Loucy (cell line): ENCODE results near the gene SFMBT2.

ENCODE experiments used
- H2AFZ ChIP-seq: fragments of 200-600 bp; sonication (generic); 2 replicates; pipeline ENCODE4 v1.6.0; 2016; ENCODE audit warnings: antibody characterized with exemption, mild to moderate bottlenecking, low read length, moderate library complexity
- H3F3A ChIP-seq: fragments of 200-600 bp; 2 replicates; pipeline ENCODE4 v1.6.0; 2016; ENCODE audit warnings: antibody characterized with exemption, low read depth, mild to moderate bottlenecking
- H3K27me3 ChIP-seq: fragments of 200-600 bp; sonication (generic); 2 replicates; pipeline ENCODE4 v1.6.1; 2014; ENCODE audit warnings: low read length, mild to moderate bottlenecking; ENCODE audit not compliant: insufficient read depth, poor library complexity, severe bottlenecking
- H3K36me3 ChIP-seq: fragments of 200-600 bp; sonication (generic); 2 replicates; pipeline ENCODE4 v1.6.1; 2016; ENCODE audit warnings: low read length; ENCODE audit not compliant: insufficient read depth
- H3K4me1 ChIP-seq: fragments of 200-600 bp; sonication (generic); 2 replicates; pipeline ENCODE4 v1.5.1; 2014; ENCODE audit warnings: low read length, mild to moderate bottlenecking; ENCODE audit not compliant: insufficient read depth, poor library complexity, severe bottlenecking
- H3K4me2 ChIP-seq: fragments of 200-600 bp; sonication (generic); 2 replicates; pipeline ENCODE4 v1.6.0; 2014; ENCODE audit warnings: antibody characterized with exemption, low read length, low read depth, mild to moderate bottlenecking; ENCODE audit not compliant: poor library complexity, severe bottlenecking
- H3K4me3 ChIP-seq: fragments of 200-600 bp; sonication (generic); 2 replicates; pipeline ENCODE4 v1.5.1; 2014; ENCODE audit warnings: low read length, mild to moderate bottlenecking, mixed read lengths; ENCODE audit not compliant: poor library complexity, severe bottlenecking
- H3K79me2 ChIP-seq: fragments of 200-600 bp; sonication (generic); 2 replicates; pipeline ENCODE4 v1.6.1; 2014; ENCODE audit warnings: low read length; ENCODE audit not compliant: insufficient read depth
- H3K9ac ChIP-seq: fragments of 200-600 bp; sonication (generic); 2 replicates; pipeline ENCODE4 v1.6.0; 2014; ENCODE audit warnings: mild to moderate bottlenecking, low read depth, low read length, moderate library complexity; ENCODE audit not compliant: poor library complexity, severe bottlenecking
- H3K9me2 ChIP-seq: fragments of 200-600 bp; sonication (generic); replicated peaks from 2 replicates; pipeline ENCODE4 v1.6.1; 2016; ENCODE audit warnings: low read depth, low read length, mixed read lengths
- H3K9me3 ChIP-seq: fragments of 200-600 bp; sonication (generic); 2 replicates; pipeline ENCODE4 v1.6.1; 2014; ENCODE audit warnings: mild to moderate bottlenecking, antibody characterized with exemption, low read length, low read depth; ENCODE audit not compliant: insufficient read depth
- H4K20me1 ChIP-seq: fragments of 200-600 bp; sonication (generic); 2 replicates; pipeline ENCODE4 v1.6.0; 2014; ENCODE audit warnings: antibody characterized with exemption, low read length, mild to moderate bottlenecking; ENCODE audit not compliant: insufficient read depth, poor library complexity, severe bottlenecking
- EZH2phosphoT487 ChIP-seq: fragments of 200-600 bp; IDR thresholded peaks from 2 replicates; pipeline ENCODE4 v1.6.1; 2018; ENCODE audit warnings: antibody characterized with exemption, mild to moderate bottlenecking, moderate library complexity, borderline replicate concordance
- TF ChIP-seq, protein P1 (sequence below): fragments of 200-600 bp; sonication (generic); conservative IDR thresholded peaks from 2 replicates; pipeline ENCODE4 v1.5.1; 2014; ENCODE audit warnings: mild to moderate bottlenecking, antibody characterized with exemption, low read length

SFMBT2 gene

DNA sequence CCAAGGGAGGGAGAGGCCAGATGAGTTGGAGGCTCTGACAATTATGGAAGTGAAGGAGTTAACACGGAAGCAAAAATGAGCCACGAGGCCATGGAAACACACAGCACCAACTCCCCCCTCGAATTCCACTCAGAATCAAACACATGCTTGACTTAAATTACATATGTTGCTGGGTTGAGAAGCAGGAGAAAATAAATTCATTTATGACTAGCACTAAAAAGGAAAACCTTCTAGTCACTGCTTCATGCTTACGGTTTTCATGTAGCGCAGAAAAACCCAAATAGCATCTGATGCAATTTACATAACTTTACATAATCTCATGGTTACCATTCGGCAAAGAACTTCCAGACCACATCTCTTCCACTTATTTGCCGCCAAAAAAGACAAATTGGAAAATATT is 51.5 kb downstream of the SFMBT2 start:
- peaks cover 55% of the 10 kb centered on the region; the same call in 1 of the 2 replicates for H3K79me2 ChIP-seq
- no peaks in the 10 kb centered on the region for H3K9me3 ChIP-seq
- no peaks in the 10 kb centered on the region for H3K9me2 ChIP-seq
- H4K20me1 ChIP-seq, result no peaks in the 10 kb centered on the region
- H3K36me3 ChIP-seq, result peaks cover 74% of the 10 kb centered on the region
- TF ChIP-seq, protein P1, sequence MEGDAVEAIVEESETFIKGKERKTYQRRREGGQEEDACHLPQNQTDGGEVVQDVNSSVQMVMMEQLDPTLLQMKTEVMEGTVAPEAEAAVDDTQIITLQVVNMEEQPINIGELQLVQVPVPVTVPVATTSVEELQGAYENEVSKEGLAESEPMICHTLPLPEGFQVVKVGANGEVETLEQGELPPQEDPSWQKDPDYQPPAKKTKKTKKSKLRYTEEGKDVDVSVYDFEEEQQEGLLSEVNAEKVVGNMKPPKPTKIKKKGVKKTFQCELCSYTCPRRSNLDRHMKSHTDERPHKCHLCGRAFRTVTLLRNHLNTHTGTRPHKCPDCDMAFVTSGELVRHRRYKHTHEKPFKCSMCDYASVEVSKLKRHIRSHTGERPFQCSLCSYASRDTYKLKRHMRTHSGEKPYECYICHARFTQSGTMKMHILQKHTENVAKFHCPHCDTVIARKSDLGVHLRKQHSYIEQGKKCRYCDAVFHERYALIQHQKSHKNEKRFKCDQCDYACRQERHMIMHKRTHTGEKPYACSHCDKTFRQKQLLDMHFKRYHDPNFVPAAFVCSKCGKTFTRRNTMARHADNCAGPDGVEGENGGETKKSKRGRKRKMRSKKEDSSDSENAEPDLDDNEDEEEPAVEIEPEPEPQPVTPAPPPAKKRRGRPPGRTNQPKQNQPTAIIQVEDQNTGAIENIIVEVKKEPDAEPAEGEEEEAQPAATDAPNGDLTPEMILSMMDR, result no peak
- TF ChIP-seq EZH2phosphoT487, result no peak
- H2AFZ ChIP-seq, result no peak overlapping the region
- H3K27me3 ChIP-seq, result no peaks in the 10 kb centered on the region
- H3F3A ChIP-seq, result no peaks in the 10 kb centered on the region
- no peak overlapping the region for H3K4me3 ChIP-seq
- H3K9ac ChIP-seq, result no peak overlapping the region
- no peaks in the 10 kb centered on the region for H3K4me1 ChIP-seq
- no peak overlapping the region for H3K4me2 ChIP-seq

DNA sequence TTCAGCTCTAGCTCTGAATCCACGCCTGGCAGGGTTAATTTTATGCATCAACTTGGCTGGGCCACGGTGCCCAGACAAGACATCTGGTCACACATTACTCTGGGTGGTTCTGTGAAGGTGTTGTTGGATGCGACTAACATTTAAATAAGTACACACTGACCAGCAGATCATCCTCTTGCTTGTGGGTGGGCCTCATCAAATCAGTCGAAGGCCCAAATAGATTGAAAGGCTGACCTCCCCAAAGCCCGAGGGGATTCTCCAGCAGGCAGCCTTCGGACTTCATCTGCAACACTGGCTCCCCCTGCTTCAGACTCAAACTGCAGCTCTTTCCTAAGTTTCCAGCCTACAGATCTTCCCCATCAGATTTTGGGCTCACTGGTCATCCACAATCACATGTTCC is 53.6 kb downstream of the SFMBT2 start:
- no peaks in the 10 kb centered on the region for H4K20me1 ChIP-seq
- H3K36me3 ChIP-seq, result peaks cover 55% of the 10 kb centered on the region; the same call in 1 of the 2 replicates
- TF ChIP-seq, protein P1, result no peak
- TF ChIP-seq EZH2phosphoT487, result no peak
- no peak overlapping the region for H3K4me3 ChIP-seq
- no peaks in the 10 kb centered on the region for H3K9me3 ChIP-seq
- H3K9me2 ChIP-seq, result no peaks in the 10 kb centered on the region
- no peaks in the 10 kb centered on the region for H3K4me1 ChIP-seq
- no peak overlapping the region for H2AFZ ChIP-seq
- H3K9ac ChIP-seq, result no peak overlapping the region
- no peaks in the 10 kb centered on the region for H3K27me3 ChIP-seq
- H3K4me2 ChIP-seq, result no peak overlapping the region
- no peaks in the 10 kb centered on the region for H3F3A ChIP-seq
- peaks cover 59% of the 10 kb centered on the region; the same call in 1 of the 2 replicates for H3K79me2 ChIP-seq

DNA sequence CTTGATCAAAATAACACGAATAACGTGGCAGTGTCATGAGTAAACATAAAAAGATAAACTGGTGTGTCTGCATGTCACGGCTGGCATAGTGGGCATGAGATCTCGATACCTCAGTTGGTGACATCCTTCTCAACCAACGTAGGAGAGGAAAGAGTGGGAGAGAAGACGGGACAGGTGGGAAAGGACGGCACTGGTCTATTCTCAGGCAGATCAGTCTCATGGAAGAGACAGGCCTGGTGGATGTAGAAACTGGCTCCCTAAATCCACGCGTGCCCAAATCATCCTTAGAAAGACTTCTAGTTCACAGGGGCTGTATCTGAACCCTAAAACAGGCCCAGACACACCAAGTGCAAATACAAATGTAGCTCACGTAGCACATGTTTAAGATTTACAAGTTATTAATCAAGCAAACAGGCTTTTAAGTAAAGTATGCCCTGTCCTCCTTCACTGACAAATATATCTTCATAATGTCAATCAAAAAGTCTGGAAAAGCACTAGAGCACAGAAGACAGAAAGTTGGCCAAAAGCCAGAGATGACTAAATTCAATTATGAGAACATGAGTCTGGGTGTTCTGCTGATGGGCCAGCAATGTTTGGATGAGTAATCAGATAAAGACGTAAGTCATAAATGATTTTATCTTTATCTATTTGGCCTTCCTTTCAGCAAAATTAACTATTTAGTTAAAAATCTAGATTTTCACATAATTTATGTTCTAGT is 56.3 kb downstream of the SFMBT2 start:
- no peak overlapping the region for H3K9ac ChIP-seq
- no peaks in the 10 kb centered on the region for H3K4me1 ChIP-seq
- no peak overlapping the region for H3K4me2 ChIP-seq
- H3K27me3 ChIP-seq, result no peaks in the 10 kb centered on the region
- H3K9me3 ChIP-seq, result no peaks in the 10 kb centered on the region
- no peak overlapping the region for H3K4me3 ChIP-seq
- H3K79me2 ChIP-seq, result peaks cover 61% of the 10 kb centered on the region; the same call in 1 of the 2 replicates
- no peaks in the 10 kb centered on the region for H3K9me2 ChIP-seq
- H2AFZ ChIP-seq, result no peak overlapping the region
- TF ChIP-seq, protein P1, result no peak
- no peak for TF ChIP-seq EZH2phosphoT487
- H4K20me1 ChIP-seq, result no peaks in the 10 kb centered on the region
- H3K36me3 ChIP-seq, result peaks cover 58% of the 10 kb centered on the region
- no peaks in the 10 kb centered on the region for H3F3A ChIP-seq
